ENCODE results near the gene HINT2. TPM values are rescaled to one million over a fixed set of nuclear protein-coding genes. Genes with fewer than 3 reads are reported as not detected.

The HINT2 gene
- total RNA-seq, 2 donors from 2014 or later = 31.3 to 35.0 TPM

- Histone ChIP-seq H3K27ac (no peak overlapping the region), H3K27me3 (no peaks in the 10 kb centered on the region), H3K36me3 (no peaks in the 10 kb centered on the region), H3K9me3 (no peaks in the 10 kb centered on the region), H3K4me1 (peaks cover 0 to 22% of the 10 kb centered on the region in 2 donors), H3K4me3 (no peak overlapping the region)
- no peak for DNase-seq (ENCODE audit: low spot score)
- TF ChIP-seq CTCF (IDR thresholded peaks at IDR 0.05) = peak; percentile 54 to 83
These were observed 11.3 kb upstream of the HINT2 start for GRCh38 chr9:35826071-35826701.

GRCh38 chr9:35822926-35823325, 8.1 kb upstream of the HINT2 start:
- TF ChIP-seq CTCF (IDR thresholded peaks at IDR 0.05) = no peak
- Histone ChIP-seq H3K4me3 (no peak overlapping the region), H3K4me1 (no peaks in the 10 kb centered on the region), H3K27me3 (no peaks in the 10 kb centered on the region), H3K27ac (no peak overlapping the region), H3K9me3 (no peaks in the 10 kb centered on the region), H3K36me3 (no peaks in the 10 kb centered on the region)
- no peak for DNase-seq (ENCODE audit: low spot score)

- no peaks in the 10 kb centered on the region for H3K36me3 ChIP-seq
- no peak for DNase-seq (ENCODE audit: low spot score)
- no peaks in the 10 kb centered on the region for H3K27me3 ChIP-seq
- H3K27ac ChIP-seq = no peak overlapping the region
- H3K4me3 ChIP-seq = no peak overlapping the region
- H3K4me1 ChIP-seq = no peaks in the 10 kb centered on the region
- H3K9me3 ChIP-seq = no peaks in the 10 kb centered on the region
- TF ChIP-seq CTCF (IDR thresholded peaks at IDR 0.05) = no peak
These were observed 5.2 kb upstream of the HINT2 start for GRCh38 chr9:35820076-35820475.

- H3K36me3 ChIP-seq = no peaks in the 10 kb centered on the region
- no peak for DNase-seq (ENCODE audit: low spot score)
- H3K9me3 ChIP-seq = no peaks in the 10 kb centered on the region
- H3K27ac ChIP-seq = no peak overlapping the region
- no peak for TF ChIP-seq CTCF (IDR thresholded peaks at IDR 0.05)
- H3K27me3 ChIP-seq = no peaks in the 10 kb centered on the region
- no peak overlapping the region for H3K4me3 ChIP-seq
- peaks cover 0 to 10% of the 10 kb centered on the region in 2 donors for H3K4me1 ChIP-seq
These were observed 3.5 kb upstream of the HINT2 start for GRCh38 chr9:35818341-35818740.

GRCh38 chr9:35816708-35817107, 1.9 kb upstream of the HINT2 start:
- H3K36me3 ChIP-seq = no peaks in the 10 kb centered on the region
- TF ChIP-seq CTCF (IDR thresholded peaks at IDR 0.05) = no peak
- peaks cover 0 to 25% of the 10 kb centered on the region in 2 donors for H3K4me1 ChIP-seq
- H3K27ac ChIP-seq = no peak overlapping the region
- no peak overlapping the region for H3K4me3 ChIP-seq
- no peaks in the 10 kb centered on the region for H3K27me3 ChIP-seq
- DNase-seq (ENCODE audit: low spot score) = no peak
- no peaks in the 10 kb centered on the region for H3K9me3 ChIP-seq
